Chondrocyte (in vitro differentiated cells): ENCODE measurements around the gene STK16. TPM values are rescaled to one million over a fixed set of nuclear protein-coding genes. Genes with fewer than 3 reads are reported as not detected.
"Not testable (repeated sequence)": the region's sequence is repeated elsewhere in the genome, so short reads cannot be mapped to it uniquely, and the experiment has no call there.

Source experiments
- DNase-seq: peaks from one replicate; pipeline ENCODE4 v3.0.0; 2021; ENCODE audit warnings: mixed read lengths, low spot score
- H3K27ac Mint-ChIP-seq: one replicate; pipeline ENCODE4 v1.8.0; 2021; ENCODE audit warnings: mild to moderate bottlenecking, moderate library complexity, mixed read lengths; ENCODE audit not compliant: unreplicated experiment
- H3K27me3 Mint-ChIP-seq: 2 replicates; pipeline ENCODE4 v1.8.0; 2021; ENCODE audit warnings: low read depth, mixed read lengths
- H3K36me3 Mint-ChIP-seq: 2 replicates; pipeline ENCODE4 v1.8.0; 2021; ENCODE audit warnings: low read depth, mixed read lengths
- H3K4me1 Mint-ChIP-seq: 2 replicates; pipeline ENCODE4 v1.8.0; 2021; ENCODE audit warnings: low read depth, mild to moderate bottlenecking, mixed read lengths
- H3K4me3 Mint-ChIP-seq: one replicate; pipeline ENCODE4 v1.8.0; 2021; ENCODE audit warnings: mild to moderate bottlenecking, moderate library complexity, mixed read lengths; ENCODE audit not compliant: unreplicated experiment
- H3K9me3 Mint-ChIP-seq: 2 replicates; pipeline ENCODE4 v1.8.0; 2021; ENCODE audit warnings: low read depth, mixed read lengths
- long read RNA-seq: library from polyadenylated mRNA; stranded (forward); transcript quantifications from one replicate; pipeline ENCODE4 v2.0.0, GENCODE V29; 2021
- total RNA-seq: library from RNA; stranded (reverse); gene quantifications from 3 replicates; pipeline ENCODE4 v1.2.1, GENCODE V29; 2021
- TF ChIP-seq, protein P1 (sequence below): fragments of 200-600 bp; sonication (generic); IDR thresholded peaks from 2 replicates; pipeline ENCODE4 v1.5.0; 2021; ENCODE audit warnings: antibody characterized with exemption, mild to moderate bottlenecking, moderate library complexity

STK16 gene, protein sequence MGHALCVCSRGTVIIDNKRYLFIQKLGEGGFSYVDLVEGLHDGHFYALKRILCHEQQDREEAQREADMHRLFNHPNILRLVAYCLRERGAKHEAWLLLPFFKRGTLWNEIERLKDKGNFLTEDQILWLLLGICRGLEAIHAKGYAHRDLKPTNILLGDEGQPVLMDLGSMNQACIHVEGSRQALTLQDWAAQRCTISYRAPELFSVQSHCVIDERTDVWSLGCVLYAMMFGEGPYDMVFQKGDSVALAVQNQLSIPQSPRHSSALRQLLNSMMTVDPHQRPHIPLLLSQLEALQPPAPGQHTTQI
- 24.4 to 32.0 TPM (median 25.9 TPM) in 3 replicates for total RNA-seq
- long read RNA-seq, partial matches to known transcripts, result 0 of 1 reads
- long read RNA-seq, other reads (novel, unspliced or antisense), result 1 of 1 reads

DNA sequence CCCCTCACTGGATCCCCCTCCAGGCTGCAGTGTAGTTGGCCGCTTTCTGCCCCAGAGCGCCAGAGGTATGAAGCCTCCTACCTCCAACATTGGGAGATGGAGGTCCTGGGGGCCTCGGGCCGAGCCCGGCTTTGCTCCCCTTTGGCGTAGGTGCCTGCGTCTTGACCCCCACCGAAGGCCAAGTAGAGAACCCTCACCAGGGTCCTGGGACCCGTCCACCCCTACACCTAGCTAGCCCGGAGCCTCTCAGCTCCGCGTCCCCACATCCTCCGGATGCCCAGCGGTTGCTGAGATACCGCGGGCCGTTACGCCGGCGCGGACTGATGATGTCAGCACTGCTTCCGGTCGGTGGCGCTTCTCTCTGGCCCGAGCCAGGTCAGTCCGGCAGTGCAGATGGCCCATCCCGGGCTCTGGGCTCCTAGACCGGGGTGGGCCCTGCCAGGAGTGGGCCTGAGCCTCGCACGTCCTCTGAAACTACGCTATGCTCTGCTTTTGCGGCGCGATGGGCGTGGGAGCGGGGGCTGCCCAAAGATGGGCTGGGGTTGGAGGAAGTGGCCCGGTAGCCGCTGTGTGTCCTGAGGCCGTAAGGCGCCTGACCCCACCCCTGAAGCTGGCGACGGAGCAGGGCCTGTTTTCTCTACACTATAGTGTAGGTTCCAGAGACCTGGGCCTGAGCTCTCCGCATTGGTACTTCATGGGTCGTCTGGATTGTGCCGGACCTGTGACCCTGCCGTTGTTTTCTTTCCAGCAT, at the start of gene STK16, which contains the start of gene GLB1L:
Gene STK16 (plus strand): TSS at position 332 of the 751 bp plus-strand sequence. CDS start 521 bp downstream, outside the sequence.
Gene GLB1L (minus strand): TSS at position 297 of the 751 bp plus-strand sequence. CDS start 1,871 bp downstream, outside the sequence.
- DNase-seq, result no peak
- peak within 1 kb of the TSS; percentile 90 for H3K4me3 Mint-ChIP-seq
- H3K36me3 Mint-ChIP-seq, result no peaks in the 10 kb centered on the region
- H3K27me3 Mint-ChIP-seq, result no peaks in the 10 kb centered on the region
- peak within 1 kb of the TSS; percentile 95 for H3K27ac Mint-ChIP-seq
- no peaks in the 10 kb centered on the region for H3K9me3 Mint-ChIP-seq
- peaks cover 43% of the 10 kb centered on the region for H3K4me1 Mint-ChIP-seq
- TF ChIP-seq, protein P1, sequence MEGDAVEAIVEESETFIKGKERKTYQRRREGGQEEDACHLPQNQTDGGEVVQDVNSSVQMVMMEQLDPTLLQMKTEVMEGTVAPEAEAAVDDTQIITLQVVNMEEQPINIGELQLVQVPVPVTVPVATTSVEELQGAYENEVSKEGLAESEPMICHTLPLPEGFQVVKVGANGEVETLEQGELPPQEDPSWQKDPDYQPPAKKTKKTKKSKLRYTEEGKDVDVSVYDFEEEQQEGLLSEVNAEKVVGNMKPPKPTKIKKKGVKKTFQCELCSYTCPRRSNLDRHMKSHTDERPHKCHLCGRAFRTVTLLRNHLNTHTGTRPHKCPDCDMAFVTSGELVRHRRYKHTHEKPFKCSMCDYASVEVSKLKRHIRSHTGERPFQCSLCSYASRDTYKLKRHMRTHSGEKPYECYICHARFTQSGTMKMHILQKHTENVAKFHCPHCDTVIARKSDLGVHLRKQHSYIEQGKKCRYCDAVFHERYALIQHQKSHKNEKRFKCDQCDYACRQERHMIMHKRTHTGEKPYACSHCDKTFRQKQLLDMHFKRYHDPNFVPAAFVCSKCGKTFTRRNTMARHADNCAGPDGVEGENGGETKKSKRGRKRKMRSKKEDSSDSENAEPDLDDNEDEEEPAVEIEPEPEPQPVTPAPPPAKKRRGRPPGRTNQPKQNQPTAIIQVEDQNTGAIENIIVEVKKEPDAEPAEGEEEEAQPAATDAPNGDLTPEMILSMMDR, result no peak

DNA sequence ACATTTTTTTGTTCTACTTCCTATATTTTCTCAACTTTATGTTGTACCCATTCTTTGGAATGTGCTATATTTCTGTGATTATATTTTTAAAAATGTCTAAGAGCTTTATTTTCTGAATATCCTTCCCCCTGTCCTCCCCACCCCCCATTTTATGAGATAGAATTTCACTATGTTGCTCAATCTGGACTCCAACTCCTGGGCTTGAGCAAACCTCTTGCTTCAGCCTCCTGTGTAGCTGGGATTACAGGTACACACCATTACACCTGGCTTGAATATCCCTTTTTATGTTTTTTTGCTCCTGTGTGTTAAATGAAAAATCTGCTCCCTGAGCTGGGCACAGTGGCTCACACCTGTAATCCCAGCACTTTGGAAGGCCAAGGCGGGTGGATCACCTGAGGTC, 47.9 kb upstream of the STK16 start:
- H3K27ac Mint-ChIP-seq, result no peak overlapping the region
- no peaks in the 10 kb centered on the region for H3K4me1 Mint-ChIP-seq
- H3K36me3 Mint-ChIP-seq, result no peaks in the 10 kb centered on the region
- H3K27me3 Mint-ChIP-seq, result peaks cover 9% of the 10 kb centered on the region
- no peaks in the 10 kb centered on the region for H3K9me3 Mint-ChIP-seq
- H3K4me3 Mint-ChIP-seq, result no peak overlapping the region
- DNase-seq, result no peak
- TF ChIP-seq, protein P1, result no peak

DNA sequence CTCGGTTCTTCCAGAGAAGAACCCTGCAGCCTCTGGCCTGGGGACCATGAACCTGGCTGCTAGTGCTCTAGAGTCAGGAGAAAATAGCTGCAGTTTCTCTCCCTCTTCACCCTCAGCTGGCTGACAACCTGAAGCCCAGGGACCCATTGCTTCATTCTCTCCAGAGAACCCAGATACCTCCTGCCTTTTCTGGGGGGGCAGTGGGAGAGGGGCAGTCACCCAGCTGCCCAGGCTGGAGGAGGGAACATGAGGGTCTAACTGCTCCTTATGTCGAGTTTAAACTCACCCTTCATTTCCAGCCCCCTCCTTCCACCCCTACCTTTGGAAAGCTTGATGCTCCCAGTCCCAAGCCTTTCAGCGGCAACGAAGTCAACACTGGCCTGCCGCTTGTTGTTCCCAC, 46.3 kb upstream of the STK16 start:
- no peak overlapping the region for H3K4me3 Mint-ChIP-seq
- H3K27ac Mint-ChIP-seq, result no peak overlapping the region
- TF ChIP-seq, protein P1, result no peak
- DNase-seq, result no peak
- H3K9me3 Mint-ChIP-seq, result no peaks in the 10 kb centered on the region
- peaks cover 9% of the 10 kb centered on the region for H3K27me3 Mint-ChIP-seq
- no peaks in the 10 kb centered on the region for H3K36me3 Mint-ChIP-seq
- H3K4me1 Mint-ChIP-seq, result no peaks in the 10 kb centered on the region

DNA sequence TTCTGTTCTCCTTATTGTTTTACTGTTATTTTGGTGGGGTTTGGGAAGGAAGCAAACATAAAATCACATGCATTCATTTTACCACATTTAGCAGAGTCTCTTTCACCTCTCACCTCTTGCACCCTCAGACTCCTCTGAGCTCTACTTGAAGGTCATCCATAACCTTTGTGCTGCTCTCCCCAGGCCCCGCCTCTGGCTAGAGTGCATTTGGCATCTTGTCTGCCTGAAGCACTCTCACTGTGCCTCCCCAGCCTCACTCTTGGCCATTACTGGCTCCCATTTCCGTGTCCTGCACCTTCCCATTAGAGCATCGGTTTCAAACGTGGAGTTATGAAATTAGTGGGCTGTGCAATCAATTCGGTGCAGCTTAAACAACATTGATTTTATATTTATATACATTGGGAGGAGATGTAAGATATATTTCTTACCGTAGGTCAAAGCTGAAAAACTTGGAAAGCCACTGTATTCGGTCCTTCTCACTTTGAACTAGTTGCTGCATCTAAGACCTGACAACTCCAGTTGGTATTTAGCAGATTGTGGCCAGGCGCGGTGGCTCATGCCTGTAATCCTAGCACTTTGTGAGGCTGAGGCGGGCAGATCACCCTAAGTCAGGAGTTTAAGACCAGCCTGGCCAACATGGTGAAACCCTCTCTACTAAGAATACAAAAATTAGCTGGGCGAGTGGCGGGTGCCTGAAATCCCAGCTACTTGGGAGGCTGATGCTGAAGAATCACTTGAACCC, 45.6 kb upstream of the STK16 start:
- H3K4me1 Mint-ChIP-seq, result no peaks in the 10 kb centered on the region
- DNase-seq, result no peak
- peaks cover 2% of the 10 kb centered on the region for H3K9me3 Mint-ChIP-seq
- peaks cover 9% of the 10 kb centered on the region for H3K27me3 Mint-ChIP-seq
- TF ChIP-seq, protein P1, result no peak
- H3K27ac Mint-ChIP-seq, result no peak overlapping the region
- H3K36me3 Mint-ChIP-seq, result peaks cover 1% of the 10 kb centered on the region
- no peak overlapping the region for H3K4me3 Mint-ChIP-seq

DNA sequence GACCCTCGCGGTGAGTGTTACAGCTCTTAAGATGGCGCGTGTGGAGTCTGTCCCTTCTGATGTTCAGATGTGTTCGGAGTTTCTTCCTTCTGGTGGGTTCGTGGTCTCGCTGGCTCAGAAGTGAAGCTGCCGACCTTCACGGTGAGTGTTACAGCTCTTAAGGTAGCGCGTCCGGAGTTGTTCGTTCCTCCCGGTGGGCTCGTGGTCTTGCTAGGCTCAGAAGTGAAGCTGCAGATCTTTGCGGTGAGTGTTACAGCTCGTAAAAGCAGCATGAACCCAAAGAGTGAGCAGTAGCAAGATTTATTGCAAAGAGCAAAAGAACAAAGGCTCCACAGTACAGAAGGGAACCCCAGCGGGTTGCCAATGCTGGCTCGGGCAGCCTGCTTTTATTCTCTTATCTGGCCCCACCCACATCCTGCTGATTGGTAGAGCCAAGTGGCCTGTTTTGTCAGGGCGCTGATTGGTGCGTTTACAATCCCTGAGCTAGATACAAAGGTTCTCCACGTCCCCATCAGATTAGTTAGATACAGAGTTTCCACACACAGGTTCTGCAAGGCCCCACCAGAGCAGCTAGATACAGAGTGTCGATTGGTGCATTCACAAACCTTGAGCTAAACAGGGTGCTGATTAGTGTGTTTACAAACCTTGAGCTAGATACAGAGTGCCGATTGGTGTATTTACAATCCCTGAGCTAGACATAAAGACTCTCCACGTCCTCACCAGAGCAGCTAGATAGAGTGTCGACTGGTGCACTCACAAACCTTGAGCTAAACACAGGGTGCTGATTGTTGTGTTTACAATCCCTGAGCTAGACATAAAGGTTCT, 44.6 kb upstream of the STK16 start:
- not testable (repeated sequence) for H3K27ac Mint-ChIP-seq, H3K4me3 Mint-ChIP-seq, DNase-seq, H3K36me3 Mint-ChIP-seq, H3K27me3 Mint-ChIP-seq, H3K9me3 Mint-ChIP-seq, H3K4me1 Mint-ChIP-seq

DNA sequence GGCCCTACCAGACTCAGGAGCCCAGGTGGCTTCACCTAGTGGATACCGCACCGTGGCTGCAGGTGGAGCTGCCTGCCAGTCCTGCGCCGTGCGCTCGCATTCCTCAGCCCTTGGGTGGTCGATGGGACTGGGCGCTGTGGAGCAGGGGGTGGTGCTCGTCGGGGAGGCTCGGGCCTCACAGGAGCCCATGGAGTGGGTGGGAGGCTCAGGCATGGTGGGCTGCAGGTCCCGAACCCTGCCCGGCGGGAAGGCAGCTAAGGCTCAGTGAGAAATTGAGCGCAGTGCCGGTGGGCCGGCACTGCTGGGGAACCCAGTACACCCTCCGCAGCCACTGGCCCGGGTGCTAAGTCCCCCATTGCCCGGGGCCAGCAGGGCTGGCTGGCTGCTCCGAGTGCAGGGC, 43.9 kb upstream of the STK16 start:
- not testable (repeated sequence) for H3K27ac Mint-ChIP-seq, DNase-seq, H3K4me1 Mint-ChIP-seq, H3K9me3 Mint-ChIP-seq, H3K27me3 Mint-ChIP-seq, H3K4me3 Mint-ChIP-seq, H3K36me3 Mint-ChIP-seq
